Hepatocyte (in vitro differentiated cells): ENCODE results near the gene MBD6. TPM values are rescaled to one million over a fixed set of nuclear protein-coding genes. Genes with fewer than 3 reads are reported as not detected.
"Not testable (repeated sequence)": the region's sequence is repeated elsewhere in the genome, so short reads cannot be mapped to it uniquely, and the experiment has no call there.

ENCODE experiments used
- DNase-seq: peaks from one replicate; pipeline ENCODE4 v3.0.0-alpha.2; 2016; ENCODE audit warnings: low spot score
- H2AFZ ChIP-seq: fragments of 200-600 bp; sonication (generic); 2 replicates; pipeline ENCODE4 v1.6.0; 2016; ENCODE audit warnings: antibody characterized with exemption, mild to moderate bottlenecking
- H3K27ac ChIP-seq: fragments of 200-600 bp; sonication (generic); 2 replicates; pipeline ENCODE4 v1.5.1; 2016; ENCODE audit warnings: mild to moderate bottlenecking
- H3K27me3 ChIP-seq: fragments of 200-600 bp; sonication (generic); 2 replicates; pipeline ENCODE4 v1.6.1; 2016
- H3K36me3 ChIP-seq: fragments of 200-600 bp; sonication (generic); replicated peaks from 2 replicates; pipeline ENCODE4 v1.5.1; 2016; ENCODE audit warnings: low read depth; ENCODE audit not compliant: insufficient read depth
- H3K4me1 ChIP-seq: fragments of 200-600 bp; sonication (generic); 2 replicates; pipeline ENCODE4 v1.5.1; 2016; ENCODE audit warnings: mild to moderate bottlenecking, moderate library complexity; ENCODE audit not compliant: insufficient read depth
- H3K4me2 ChIP-seq: fragments of 200-600 bp; sonication (generic); 2 replicates; pipeline ENCODE4 v1.6.0; 2016
- H3K4me3 ChIP-seq: fragments of 200-600 bp; sonication (generic); 2 replicates; pipeline ENCODE4 v1.5.1; 2016; ENCODE audit warnings: mild to moderate bottlenecking
- H3K79me2 ChIP-seq: fragments of 200-600 bp; sonication (generic); 2 replicates; pipeline ENCODE4 v1.6.0; 2017; ENCODE audit warnings: mild to moderate bottlenecking
- H3K9me2 ChIP-seq: fragments of 200-600 bp; sonication (generic); replicated peaks from 2 replicates; pipeline ENCODE4 v1.6.0; 2017; ENCODE audit warnings: mild to moderate bottlenecking; ENCODE audit not compliant: insufficient read depth
- H3K9me3 ChIP-seq: fragments of 200-600 bp; sonication (generic); 2 replicates; pipeline ENCODE4 v1.5.1; 2016; ENCODE audit warnings: low read depth, mild to moderate bottlenecking
- H4K20me1 ChIP-seq: fragments of 200-600 bp; sonication (generic); 2 replicates; pipeline ENCODE4 v1.6.0; 2016; ENCODE audit warnings: mild to moderate bottlenecking; ENCODE audit not compliant: insufficient read depth, poor library complexity, severe bottlenecking
- EZH2 ChIP-seq: fragments of 200-600 bp; sonication (generic); IDR thresholded peaks from 2 replicates; pipeline ENCODE4 v1.6.1; 2016; ENCODE audit warnings: antibody characterized with exemption, mild to moderate bottlenecking, borderline replicate concordance
- EZH2phosphoT487 ChIP-seq: fragments of 200-600 bp; sonication (generic); IDR thresholded peaks from one replicate; pipeline ENCODE4 v1.6.1; 2018; ENCODE audit warnings: antibody characterized with exemption, mild to moderate bottlenecking, low read depth, moderate library complexity; ENCODE audit not compliant: unreplicated experiment, severe bottlenecking
- WGBS: methylation state at CpG from one replicate; pipeline ENCODE4 v1.1.6; 2016; ENCODE audit warnings: low lambda C conversion rate; ENCODE audit errors: missing lambda C conversion rate; 5-methylcytosine and 5-hydroxymethylcytosine counted together
- polyA plus RNA-seq: library from polyadenylated mRNA; unstranded; fragments of >200 nt; fragmentation: Nextera tagmentation; extraction: Ambion mirVana; gene quantifications from 2 replicates; pipeline ENCODE4 v1.2.1, GENCODE V29; 2016
- total RNA-seq: library from RNA; depleted of rRNA; stranded (reverse); fragments of >200 nt; gene quantifications from 2 replicates; pipeline ENCODE4 v1.2.3, GENCODE V29; 2014
- TF ChIP-seq, protein P1 (sequence below): fragments of 200-600 bp; sonication (generic); IDR thresholded peaks from 2 replicates; pipeline ENCODE4 v1.5.1; 2016; ENCODE audit warnings: antibody characterized with exemption, mild to moderate bottlenecking; ENCODE audit not compliant: poor library complexity

The MBD6 gene
- total and polyA plus RNA-seq, 2 experiments from 2014 or later = 7.0 to 35.2 TPM

DNA sequence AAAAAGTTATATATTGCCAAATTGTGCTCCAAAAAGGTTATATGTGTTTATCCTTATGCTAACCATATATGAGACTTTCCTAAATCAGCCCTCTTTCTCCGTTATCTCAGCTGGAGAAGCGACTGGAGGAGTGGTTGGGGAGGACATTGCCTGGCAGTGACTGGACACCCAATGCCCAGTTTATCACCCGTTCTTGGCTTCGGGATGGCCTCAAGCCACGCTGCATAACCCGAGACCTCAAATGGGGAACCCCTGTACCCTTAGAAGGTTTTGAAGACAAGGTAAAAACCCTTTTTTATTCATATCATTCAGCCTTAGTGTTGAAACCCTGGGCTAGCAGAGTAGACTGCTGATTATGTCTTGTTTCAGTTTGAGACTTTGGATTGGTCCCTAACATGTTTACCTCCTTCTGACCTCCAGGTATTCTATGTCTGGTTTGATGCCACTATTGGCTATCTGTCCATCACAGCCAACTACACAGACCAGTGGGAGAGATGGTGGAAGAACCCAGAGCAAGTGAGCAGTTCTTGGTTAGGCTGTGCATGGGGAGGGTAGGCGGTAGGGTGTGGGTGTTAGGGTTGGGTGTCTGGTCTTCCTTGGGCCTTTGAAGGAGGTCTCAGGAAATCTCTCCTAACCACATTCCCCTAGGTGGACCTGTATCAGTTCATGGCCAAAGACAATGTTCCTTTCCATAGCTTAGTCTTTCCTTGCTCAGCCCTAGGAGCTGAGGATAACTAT lies 10.9 kb upstream of the MBD6 start:
- Histone ChIP-seq H3K4me2 (no peak overlapping the region), H3K27ac (no peak overlapping the region), H3K79me2 (no peaks in the 10 kb centered on the region), H3K27me3 (no peaks in the 10 kb centered on the region), H4K20me1 (peaks cover 1% of the 10 kb centered on the region), H3K4me1 (no peaks in the 10 kb centered on the region), H3K4me3 (no peak overlapping the region), H3K36me3 (no peaks in the 10 kb centered on the region), H3K9me2 (no peaks in the 10 kb centered on the region), H2AFZ (no peak overlapping the region), H3K9me3 (no peaks in the 10 kb centered on the region)
- no peak for DNase-seq
- TF ChIP-seq EZH2phosphoT487 = no peak
- TF ChIP-seq, protein P1, sequence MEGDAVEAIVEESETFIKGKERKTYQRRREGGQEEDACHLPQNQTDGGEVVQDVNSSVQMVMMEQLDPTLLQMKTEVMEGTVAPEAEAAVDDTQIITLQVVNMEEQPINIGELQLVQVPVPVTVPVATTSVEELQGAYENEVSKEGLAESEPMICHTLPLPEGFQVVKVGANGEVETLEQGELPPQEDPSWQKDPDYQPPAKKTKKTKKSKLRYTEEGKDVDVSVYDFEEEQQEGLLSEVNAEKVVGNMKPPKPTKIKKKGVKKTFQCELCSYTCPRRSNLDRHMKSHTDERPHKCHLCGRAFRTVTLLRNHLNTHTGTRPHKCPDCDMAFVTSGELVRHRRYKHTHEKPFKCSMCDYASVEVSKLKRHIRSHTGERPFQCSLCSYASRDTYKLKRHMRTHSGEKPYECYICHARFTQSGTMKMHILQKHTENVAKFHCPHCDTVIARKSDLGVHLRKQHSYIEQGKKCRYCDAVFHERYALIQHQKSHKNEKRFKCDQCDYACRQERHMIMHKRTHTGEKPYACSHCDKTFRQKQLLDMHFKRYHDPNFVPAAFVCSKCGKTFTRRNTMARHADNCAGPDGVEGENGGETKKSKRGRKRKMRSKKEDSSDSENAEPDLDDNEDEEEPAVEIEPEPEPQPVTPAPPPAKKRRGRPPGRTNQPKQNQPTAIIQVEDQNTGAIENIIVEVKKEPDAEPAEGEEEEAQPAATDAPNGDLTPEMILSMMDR = no peak
- TF ChIP-seq EZH2 = no peak
- WGBS = 96% methylated on average over 7 of the region's 7 CpGs

DNA sequence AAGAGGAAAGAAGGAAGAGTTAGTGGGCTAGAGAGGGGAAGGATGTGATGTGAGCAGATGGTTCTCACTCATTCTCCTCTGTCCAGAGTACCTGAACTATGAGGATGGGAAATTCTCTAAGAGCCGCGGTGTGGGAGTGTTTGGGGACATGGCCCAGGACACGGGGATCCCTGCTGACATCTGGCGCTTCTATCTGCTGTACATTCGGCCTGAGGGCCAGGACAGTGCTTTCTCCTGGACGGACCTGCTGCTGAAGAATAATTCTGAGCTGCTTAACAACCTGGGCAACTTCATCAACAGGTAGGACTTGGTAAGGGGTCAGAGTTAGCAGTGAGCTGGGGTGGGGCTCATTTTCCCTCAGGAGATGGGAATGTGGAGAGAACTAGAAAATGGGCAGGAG lies 10.0 kb upstream of the MBD6 start:
- Histone ChIP-seq H4K20me1 (peaks cover 10% of the 10 kb centered on the region), H3K4me2 (no peak overlapping the region), H3K36me3 (no peaks in the 10 kb centered on the region), H3K27ac (no peak overlapping the region), H3K9me2 (no peaks in the 10 kb centered on the region), H3K79me2 (peaks cover 4% of the 10 kb centered on the region), H3K9me3 (no peaks in the 10 kb centered on the region), H2AFZ (no peak overlapping the region), H3K4me1 (no peaks in the 10 kb centered on the region), H3K4me3 (no peak overlapping the region), H3K27me3 (no peaks in the 10 kb centered on the region)
- WGBS = over 99% methylated on average over 6 of the region's 6 CpGs
- DNase-seq = no peak
- TF ChIP-seq EZH2phosphoT487 (no peak), EZH2 (no peak)
- TF ChIP-seq, protein P1 = no peak

DNA sequence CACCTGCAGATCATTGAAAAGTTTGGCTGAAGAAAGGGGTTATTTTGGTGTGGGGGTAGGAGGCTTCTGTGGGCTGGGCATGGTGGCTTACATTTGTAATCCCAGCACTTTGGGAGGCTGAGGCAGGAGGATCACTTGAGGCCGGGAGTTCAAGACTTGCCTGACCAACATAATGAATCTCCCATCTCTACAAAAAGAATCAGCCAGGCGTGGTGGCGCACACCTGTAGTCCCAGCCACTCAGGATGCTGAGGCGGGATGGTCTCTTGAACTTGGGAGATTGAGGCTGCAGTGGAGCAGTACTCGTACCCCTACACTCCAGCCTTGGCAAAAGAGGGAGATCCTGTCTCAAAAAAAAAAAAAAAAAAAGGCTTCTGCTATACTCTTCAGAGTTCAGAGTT lies 9.4 kb upstream of the MBD6 start:
- 94% methylated on average over 5 of the region's 5 CpGs for WGBS
- Histone ChIP-seq H3K4me2 (no peak overlapping the region), H4K20me1 (peaks cover 16% of the 10 kb centered on the region), H3K27me3 (no peaks in the 10 kb centered on the region), H2AFZ (no peak overlapping the region), H3K9me2 (no peaks in the 10 kb centered on the region), H3K79me2 (peaks cover 10% of the 10 kb centered on the region), H3K27ac (no peak overlapping the region), H3K4me1 (no peaks in the 10 kb centered on the region), H3K36me3 (no peaks in the 10 kb centered on the region), H3K4me3 (no peak overlapping the region), H3K9me3 (no peaks in the 10 kb centered on the region)
- no peak for TF ChIP-seq EZH2phosphoT487
- no peak for TF ChIP-seq EZH2
- TF ChIP-seq, protein P1 = no peak
- DNase-seq = no peak

DNA sequence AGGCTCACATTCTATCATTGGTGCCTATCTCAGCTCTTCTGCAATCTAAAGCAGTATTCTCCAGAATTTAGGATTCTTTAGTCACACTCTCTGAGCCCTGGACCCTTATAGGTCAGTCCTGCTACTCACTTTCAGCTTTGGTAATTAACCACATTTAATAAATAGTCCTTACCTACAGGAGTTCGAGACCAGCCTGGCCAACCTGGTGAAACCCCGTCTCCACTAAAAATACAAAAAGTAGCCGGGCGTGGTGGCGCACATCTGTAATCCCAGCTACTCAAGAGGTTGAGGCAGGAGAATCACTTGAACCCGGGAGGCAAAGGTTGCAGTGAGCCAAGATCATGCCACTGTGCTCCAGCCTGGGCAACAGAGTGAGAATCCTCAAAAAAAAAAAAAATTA lies 8.9 kb upstream of the MBD6 start:
- not testable (repeated sequence) for H3K27me3 ChIP-seq, H3K36me3 ChIP-seq, H2AFZ ChIP-seq, H3K27ac ChIP-seq, DNase-seq, H3K9me3 ChIP-seq, H3K4me2 ChIP-seq, H3K4me1 ChIP-seq, H3K9me2 ChIP-seq, H3K4me3 ChIP-seq
- 96% methylated on average over 6 of the region's 6 CpGs for WGBS
- Histone ChIP-seq H3K79me2 (peaks cover 14% of the 10 kb centered on the region), H4K20me1 (peaks cover 21% of the 10 kb centered on the region)

DNA sequence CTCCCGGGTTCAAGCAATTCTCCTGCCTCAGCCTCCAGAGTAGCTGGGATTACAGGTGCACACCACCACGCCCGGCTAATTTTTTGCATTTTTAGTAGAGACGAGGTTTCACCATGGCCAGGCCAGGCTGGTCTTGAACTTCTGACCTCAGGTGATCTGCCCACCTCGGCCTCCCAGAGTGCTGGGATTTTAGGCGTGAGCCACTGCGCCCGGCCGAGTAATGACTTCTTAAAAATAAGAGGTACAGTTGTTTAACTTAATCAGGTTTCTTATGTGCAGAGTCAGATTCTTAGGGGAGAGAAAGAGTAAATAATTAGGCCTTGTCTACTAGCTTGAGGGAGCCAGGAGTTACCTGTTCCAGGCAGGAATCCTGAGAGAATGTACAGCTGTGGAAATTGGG lies 8.4 kb upstream of the MBD6 start:
- not testable (repeated sequence) for H3K27ac ChIP-seq, H3K4me1 ChIP-seq, H3K36me3 ChIP-seq, DNase-seq, H3K27me3 ChIP-seq, H3K9me2 ChIP-seq, H3K4me3 ChIP-seq, H2AFZ ChIP-seq, H3K4me2 ChIP-seq, H3K9me3 ChIP-seq
- 97% methylated on average over 9 of the region's 9 CpGs for WGBS
- Histone ChIP-seq H3K79me2 (peaks cover 20% of the 10 kb centered on the region), H4K20me1 (peaks cover 26% of the 10 kb centered on the region)
